H1 (cell line): ENCODE results near the gene CD96. TPM values are rescaled to one million over a fixed set of nuclear protein-coding genes. Genes with fewer than 3 reads are reported as not detected.

Source experiments
- CTCF ChIA-PET: fragments of 300-600 bp; sonication (Branson Sonifier 250); formaldehyde crosslinking; loops from one replicate; lab custom pipeline; 2021; ENCODE audit not compliant: partially characterized antibody; lab: Charles Lee
- POLR2A ChIA-PET: fragments of 300-600 bp; sonication (Branson Sonifier 250); formaldehyde crosslinking; loops from one replicate; lab custom pipeline; 2021; ENCODE audit warnings: inconsistent platforms; ENCODE audit not compliant: partially characterized antibody; lab: Charles Lee
- DNase-seq, 2 experiments: peaks; one replicate each; pipeline versions ENCODE4 v3.0.0 to v3.0.0-alpha.2; 2010 to 2022; ENCODE audit warnings: low spot score in 2 of 2, low read depth in 1 of 2, mixed read lengths in 1 of 2
- FAIRE-seq: peaks from 2 replicates; lab custom pipeline; 2011; peaks lifted over from hg19 to GRCh38; lab: Jason Lieb, UNC
- H2AFZ ChIP-seq: 2 replicates; pipeline ENCODE4 v1.8.1; 2012; ENCODE audit warnings: low read length, inconsistent platforms
- H2AK5ac ChIP-seq: 2 replicates; pipeline ENCODE4 v1.6.1; 2013; ENCODE audit warnings: low read depth, low read length
- H2BK120ac ChIP-seq: replicated peaks from 2 replicates; pipeline ENCODE3; 2013; ENCODE audit warnings: low read depth, low read length, inconsistent platforms
- H2BK12ac ChIP-seq: 2 replicates; pipeline ENCODE4 v1.6.1; 2013; ENCODE audit warnings: low read depth, low read length
- H2BK15ac ChIP-seq: 2 replicates; pipeline ENCODE4 v1.6.1; 2013; ENCODE audit warnings: low read length
- H2BK20ac ChIP-seq: 2 replicates; pipeline ENCODE4 v1.6.1; 2013; ENCODE audit warnings: low read length
- H2BK5ac ChIP-seq: 2 replicates; pipeline ENCODE4 v1.6.1; 2013; ENCODE audit warnings: low read depth, low read length
- H3K14ac ChIP-seq: 2 replicates; pipeline ENCODE4 v1.6.1; 2013; ENCODE audit warnings: inconsistent platforms; ENCODE audit not compliant: insufficient read length
- H3K18ac ChIP-seq: 2 replicates; pipeline ENCODE4 v1.6.1; 2013; ENCODE audit warnings: low read length; ENCODE audit errors: extremely low read depth
- H3K23ac ChIP-seq: 2 replicates; pipeline ENCODE4 v1.6.1; 2013; ENCODE audit warnings: inconsistent platforms; ENCODE audit not compliant: insufficient read length
- H3K23me2 ChIP-seq: 2 replicates; pipeline ENCODE4 v1.6.1; 2013; ENCODE audit warnings: low read depth, low read length
- H3K27ac ChIP-seq: 2 replicates; pipeline ENCODE4 v1.6.1; 2011; ENCODE audit warnings: low read depth, low read length, inconsistent platforms
- H3K27me3 ChIP-seq, 4 experiments: replicated peaks in 1 of 4; 1 replicate in 1 of 4; 2 replicates in 3 of 4; pipeline versions ENCODE4 v1.6.1 to v1.8.1; 2011 to 2013; ENCODE audit warnings: low read length in 3 of 4, mild to moderate bottlenecking in 3 of 4, inconsistent platforms in 2 of 4, mixed read lengths in 2 of 4, moderate library complexity in 1 of 4; ENCODE audit not compliant: control insufficient read depth in 3 of 4, insufficient read depth in 3 of 4; ENCODE audit errors: extremely low read depth in 1 of 4
- H3K36me3 ChIP-seq, 4 experiments: 2 replicates each; pipeline versions ENCODE4 v1.6.1 to v1.8.1; 2011 to 2013; ENCODE audit warnings: mild to moderate bottlenecking in 4 of 4, low read length in 3 of 4, moderate library complexity in 2 of 4, control low read depth in 1 of 4, inconsistent platforms in 1 of 4; ENCODE audit not compliant: insufficient read depth in 4 of 4, control insufficient read depth in 2 of 4
- H3K4ac ChIP-seq: replicated peaks from 2 replicates; pipeline ENCODE3; 2013; ENCODE audit warnings: low read length, low read depth, mixed read lengths, inconsistent platforms; ENCODE audit not compliant: insufficient read length
- H3K4me1 ChIP-seq, 4 experiments: replicated peaks in 1 of 4; 1 replicate in 1 of 4; 2 replicates in 3 of 4; pipeline versions ENCODE4 v1.6.1 to v1.8.1; 2011 to 2013; ENCODE audit warnings: low read length in 3 of 4, inconsistent platforms in 2 of 4, mixed read lengths in 1 of 4; ENCODE audit not compliant: insufficient read depth in 4 of 4, control insufficient read depth in 3 of 4
- H3K4me2 ChIP-seq, 2 experiments: 2 replicates each; pipeline versions ENCODE4 v1.6.1 to v1.8.1; 2011 to 2013; ENCODE audit warnings: low read depth in 2 of 2, low read length in 2 of 2, control low read depth in 1 of 2, inconsistent platforms in 1 of 2, mild to moderate bottlenecking in 1 of 2; ENCODE audit not compliant: insufficient read depth in 1 of 2
- H3K4me3 ChIP-seq, 4 experiments: fragments of 200-600, 300-600 bp in 1 of 4; sonication (generic), shearing (Covaris generic), sonication (Bioruptor Twin) in 1 of 4; 2 replicates each; pipeline versions ENCODE4 v1.5.1 to v1.8.1; 2011 to 2016; ENCODE audit warnings: low read length in 4 of 4, low read depth in 3 of 4, control low read depth in 2 of 4, inconsistent platforms in 2 of 4, mild to moderate bottlenecking in 2 of 4, mixed read lengths in 1 of 4, moderate library complexity in 1 of 4; ENCODE audit not compliant: insufficient read depth in 2 of 4; ENCODE audit errors: extremely low read depth in 1 of 4
- H3K56ac ChIP-seq: replicated peaks from 2 replicates; pipeline ENCODE3; 2013; ENCODE audit warnings: low read depth, mild to moderate bottlenecking, mixed read lengths, low read length, inconsistent platforms; ENCODE audit not compliant: insufficient read length
- H3K79me1 ChIP-seq: 2 replicates; pipeline ENCODE4 v1.6.1; 2013; ENCODE audit warnings: low read depth, low read length, control low read depth
- H3K79me2 ChIP-seq, 2 experiments: 2 replicates each; pipeline versions ENCODE4 v1.6.1 to v1.8.1; 2012 to 2013; ENCODE audit warnings: low read length in 2 of 2, mild to moderate bottlenecking in 2 of 2, inconsistent platforms in 1 of 2; ENCODE audit not compliant: insufficient read depth in 2 of 2, control insufficient read depth in 1 of 2
- H3K9ac ChIP-seq, 4 experiments: replicated peaks in 1 of 4; 1 replicate in 1 of 4; 2 replicates in 3 of 4; pipeline versions ENCODE4 v1.6.1 to v1.8.1; 2011 to 2013; ENCODE audit warnings: low read depth in 3 of 4, low read length in 3 of 4, control low read depth in 2 of 4, mild to moderate bottlenecking in 2 of 4, moderate library complexity in 2 of 4, inconsistent platforms in 1 of 4; ENCODE audit errors: extremely low read depth in 1 of 4
- H3K9me3 ChIP-seq, 2 experiments: 2 replicates each; pipeline versions ENCODE4 v1.6.1 to v1.8.1; 2012 to 2013; ENCODE audit warnings: mild to moderate bottlenecking in 2 of 2, moderate library complexity in 2 of 2, control low read depth in 1 of 2, inconsistent platforms in 1 of 2, low read depth in 1 of 2, low read length in 1 of 2, mixed read lengths in 1 of 2; ENCODE audit not compliant: insufficient read depth in 2 of 2
- H4K20me1 ChIP-seq, 2 experiments: replicated peaks in 1 of 2; 2 replicates each; pipeline versions ENCODE3 to v1.8.1; 2011 to 2013; ENCODE audit warnings: inconsistent platforms in 2 of 2, low read length in 2 of 2, mild to moderate bottlenecking in 1 of 2; ENCODE audit not compliant: insufficient read depth in 2 of 2, control insufficient read depth in 1 of 2
- H4K5ac ChIP-seq: 2 replicates; pipeline ENCODE4 v1.6.1; 2013; ENCODE audit warnings: low read length, low read depth, mixed read lengths, inconsistent platforms; ENCODE audit not compliant: insufficient read length
- H4K8ac ChIP-seq: 2 replicates; pipeline ENCODE4 v1.8.0; 2013; ENCODE audit warnings: mild to moderate bottlenecking, moderate library complexity, low read length, inconsistent platforms; ENCODE audit not compliant: insufficient read depth; ENCODE audit errors: extremely low read depth
- H4K91ac ChIP-seq: replicated peaks from 2 replicates; pipeline ENCODE3; 2013; ENCODE audit warnings: low read length, mixed read lengths, inconsistent platforms; ENCODE audit not compliant: insufficient read length
- ATF2 ChIP-seq: IDR thresholded peaks from 2 replicates; pipeline ENCODE4 v1.6.1; 2012; ENCODE audit warnings: low read length, inconsistent platforms
- BRCA1 ChIP-seq: IDR thresholded peaks from 2 replicates; pipeline ENCODE4 v1.6.1; 2012; ENCODE audit warnings: low read depth, low read length, improper control_type of control experiment
- CBX5 ChIP-seq: fragments of 300-800, 300-1000 bp; sonication (generic); IDR thresholded peaks from 2 replicates; pipeline ENCODE4 v1.7.1; 2016; ENCODE audit warnings: antibody characterized with exemption, low read length, low read depth
- JUN ChIP-seq: IDR thresholded peaks from 2 replicates; pipeline ENCODE4 v1.6.1; 2011; ENCODE audit warnings: low read depth, mild to moderate bottlenecking, improper control_type of control experiment, low read length
- KDM1A ChIP-seq: fragments of 200-600, 300-600 bp; sonication (generic); IDR thresholded peaks from 2 replicates; pipeline ENCODE4 v1.7.1; 2016; ENCODE audit warnings: mild to moderate bottlenecking, low read length, borderline replicate concordance
- RNF2 ChIP-seq: fragments of 200-900, 300-1000 bp; sonication (generic); IDR thresholded peaks from 2 replicates; pipeline ENCODE4 v1.7.1; 2016; ENCODE audit warnings: borderline replicate concordance, low read depth, mild to moderate bottlenecking, antibody characterized with exemption, low read length; ENCODE audit not compliant: poor library complexity, severe bottlenecking; ENCODE audit errors: missing control alignments
- SIRT6 ChIP-seq: IDR thresholded peaks from one replicate; pipeline ENCODE4 v1.7.1; 2012; ENCODE audit warnings: low read length, inconsistent platforms
- TAF1 ChIP-seq: IDR thresholded peaks from 2 replicates; pipeline ENCODE4 v1.6.1; 2011; ENCODE audit warnings: mild to moderate bottlenecking, low read depth, low read length
- YY1 ChIP-seq: IDR thresholded peaks from 2 replicates; pipeline ENCODE4 v1.6.1; 2011; ENCODE audit warnings: low read depth, mild to moderate bottlenecking, low read length
- WGBS, 2 experiments: shearing (Covaris generic) in 1 of 2; methylation state at CpG; one replicate each; pipeline versions ENCODE4 v1.1.6 to v1.1.7; 2013 to 2015; ENCODE audit warnings: low lambda C conversion rate in 2 of 2, mixed read lengths in 2 of 2, inconsistent platforms in 1 of 2, low coverage in 1 of 2, missing lambda C conversion rate in 1 of 2; ENCODE audit not compliant: insufficient replicate concordance in 2 of 2, insufficient coverage in 1 of 2, insufficient read length in 1 of 2; ENCODE audit errors: extremely low coverage in 1 of 2, missing lambda C conversion rate in 1 of 2; 5-methylcytosine and 5-hydroxymethylcytosine counted together
- polyA plus RNA-seq, 7 experiments: library from polyadenylated mRNA; depleted of rRNA in 3 of 7; stranded (reverse) in 5 of 7; unstranded in 2 of 7; fragments of >200 nt in 5 of 7; fragments of 200-250 nt in 2 of 7; gene quantifications; 1 replicate in 5 of 7; 2 replicates in 1 of 7; 4 replicates in 1 of 7; pipeline versions ENCODE4 v1.2.1 to v1.2.3, GENCODE V29; 2011 to 2013; ENCODE audit warnings: missing spikeins in 2 of 7, mixed read lengths in 2 of 7
- total RNA-seq: library from RNA; stranded (reverse); fragmentation: NEBNext Ultra II Directional; extraction: Animal tissue kit (Norgen Biotek cat#: 25700); gene quantifications from 2 replicates; pipeline ENCODE4 v1.2.1, GENCODE V29; 2021
- TF ChIP-seq, protein P1 (sequence below): IDR thresholded peaks from 2 replicates; pipeline ENCODE4 v1.6.1; 2011; ENCODE audit warnings: low read depth, mild to moderate bottlenecking, low read length; ENCODE audit not compliant: insufficient read depth
- TF ChIP-seq, protein P2 (sequence below): IDR thresholded peaks from 2 replicates; pipeline ENCODE4 v1.6.1; 2012; ENCODE audit warnings: inconsistent platforms

Gene CD96
- total and polyA plus RNA-seq, 2 of the 8 experiments (the other 6 are each of a cell fraction or from before 2014, with no cell fraction given): not detected

DNA sequence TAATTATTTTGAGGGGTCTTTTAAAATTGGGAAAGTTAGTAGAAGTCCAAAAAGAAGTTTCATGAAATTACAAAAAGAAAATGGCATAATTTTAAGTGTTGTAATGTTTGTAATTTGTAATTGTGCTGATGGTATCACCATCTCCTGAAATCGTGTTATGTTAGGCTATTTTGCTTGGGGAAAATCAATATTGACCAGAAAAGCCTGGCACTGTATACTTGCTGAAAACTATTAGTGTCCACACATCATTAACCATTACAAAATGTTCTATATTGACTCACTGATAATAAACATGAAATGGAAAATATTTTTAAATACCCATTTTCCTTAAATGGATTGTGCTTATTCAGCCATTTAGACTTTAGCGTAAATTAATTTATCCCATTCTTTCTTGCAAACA lies 93.4 kb downstream of the CD96 start:
- H3K18ac ChIP-seq: no peak overlapping the region
- TF ChIP-seq BRCA1 (no peak), RNF2 (no peak), SIRT6 (no peak), TAF1 (no peak), CBX5 (no peak), YY1 (no peak), ATF2 (no peak), JUN (no peak), KDM1A (no peak)
- TF ChIP-seq, protein P1, sequence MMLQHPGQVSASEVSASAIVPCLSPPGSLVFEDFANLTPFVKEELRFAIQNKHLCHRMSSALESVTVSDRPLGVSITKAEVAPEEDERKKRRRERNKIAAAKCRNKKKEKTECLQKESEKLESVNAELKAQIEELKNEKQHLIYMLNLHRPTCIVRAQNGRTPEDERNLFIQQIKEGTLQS: no peak
- TF ChIP-seq, protein P2, sequence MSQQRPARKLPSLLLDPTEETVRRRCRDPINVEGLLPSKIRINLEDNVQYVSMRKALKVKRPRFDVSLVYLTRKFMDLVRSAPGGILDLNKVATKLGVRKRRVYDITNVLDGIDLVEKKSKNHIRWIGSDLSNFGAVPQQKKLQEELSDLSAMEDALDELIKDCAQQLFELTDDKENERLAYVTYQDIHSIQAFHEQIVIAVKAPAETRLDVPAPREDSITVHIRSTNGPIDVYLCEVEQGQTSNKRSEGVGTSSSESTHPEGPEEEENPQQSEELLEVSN: no peak

More for the DNA sequence above, 93.4 kb downstream of the CD96 start:
- Histone ChIP-seq H3K23me2 (no peaks in the 10 kb centered on the region), H3K27me3 (no peaks in the 10 kb centered on the region), H2AFZ (no peak overlapping the region), H2BK20ac (no peak overlapping the region), H3K4ac (no peak overlapping the region), H3K9ac (no peak overlapping the region), H4K91ac (no peak overlapping the region), H2BK12ac (no peak overlapping the region), H4K5ac (no peak overlapping the region), H4K20me1 (no peaks in the 10 kb centered on the region), H3K36me3 (no peaks in the 10 kb centered on the region), H3K79me2 (no peaks in the 10 kb centered on the region), H3K23ac (no peak overlapping the region), H3K9me3 (no peaks in the 10 kb centered on the region), H2BK5ac (no peak overlapping the region), H3K79me1 (no peaks in the 10 kb centered on the region), H3K56ac (no peak overlapping the region), H3K4me3 (no peak overlapping the region), H2BK120ac (no peak overlapping the region), H2BK15ac (no peak overlapping the region), H2AK5ac (no peak overlapping the region), H3K14ac (no peak overlapping the region), H3K4me2 (no peak overlapping the region), H3K4me1 (no peaks in the 10 kb centered on the region), H4K8ac (no peak overlapping the region), H3K27ac (no peak overlapping the region)
- no peak for FAIRE-seq
- WGBS, 2 experiments: 91% methylated on average over 2 of the region's 2 CpGs; no CpG with 5 or more reads in 1 of the 2 experiments
- CTCF ChIA-PET: interaction anchor here (1.5 kb wide), 1 partner anchor 8 kb away, joined by 3 read pairs; no protein-coding TSS in a partner anchor
- POLR2A ChIA-PET: no interaction called here
- no peak for DNase-seq
